ENCODE measurements around the gene TGM1.
"Not testable (repeated sequence)": the region's sequence is repeated elsewhere in the genome, so short reads cannot be mapped to it uniquely, and the experiment has no call there.

Gene TGM1

GRCh38 chr14:24206260-24207103, 56.5 kb downstream of the TGM1 start:
- no peak for DNase-seq (ENCODE audit: low spot score)

- DNase-seq (ENCODE audit: low spot score) = no peak
Observed at GRCh38 chr14:24204163-24205146, 58.5 kb downstream of the TGM1 start.

GRCh38 chr14:24203249-24203886, 59.6 kb downstream of the TGM1 start:
- not testable (repeated sequence) for DNase-seq (ENCODE audit: low spot score)

DNA sequence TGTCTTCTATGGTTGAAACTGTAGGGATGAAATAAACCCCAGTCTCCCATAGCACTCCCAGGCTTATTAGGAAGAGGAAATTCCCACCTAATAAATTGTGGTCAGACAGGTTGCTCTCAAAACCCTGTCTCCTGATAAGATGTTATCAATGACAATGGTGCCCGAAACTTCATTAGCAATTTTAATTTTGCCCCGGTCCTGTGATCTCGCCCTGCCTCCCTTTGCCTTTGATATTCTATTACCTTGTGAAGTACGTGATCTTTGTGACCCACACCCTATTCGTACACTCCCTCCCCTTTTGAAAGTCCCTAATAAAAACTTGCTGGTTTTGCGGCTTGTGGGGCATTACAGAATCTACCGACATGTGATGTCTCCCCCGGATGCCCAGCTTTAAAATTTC, 60.4 kb downstream of the TGM1 start:
- DNase-seq (ENCODE audit: low spot score) = not testable (repeated sequence)
